H1 (cell line): ENCODE data around the gene SSBP3. TPM values are rescaled to one million over a fixed set of nuclear protein-coding genes. Genes with fewer than 3 reads are reported as not detected.

Experiments
- RAD21 ChIP-seq, 2 experiments: IDR thresholded peaks in 1 of 2; conservative IDR thresholded peaks in 1 of 2; 2 replicates each; pipeline ENCODE4 v1.6.1; 2011; ENCODE audit warnings: low read depth in 2 of 2, low read length in 2 of 2, improper control_type of control experiment in 1 of 2, inconsistent platforms in 1 of 2, mild to moderate bottlenecking in 1 of 2, moderate library complexity in 1 of 2
- TAF1 ChIP-seq: IDR thresholded peaks from 2 replicates; pipeline ENCODE4 v1.6.1; 2011; ENCODE audit warnings: mild to moderate bottlenecking, low read depth, low read length
- TBP ChIP-seq: IDR thresholded peaks from 2 replicates; pipeline ENCODE4 v1.6.1; 2011; ENCODE audit warnings: low read depth, low read length, improper control_type of control experiment
- TEAD4 ChIP-seq: IDR thresholded peaks from 2 replicates; pipeline ENCODE4 v1.6.1; 2012; ENCODE audit warnings: low read depth, low read length, inconsistent platforms, mixed read lengths
- polyA plus RNA-seq, 7 experiments: library from polyadenylated mRNA; depleted of rRNA in 3 of 7; stranded (reverse) in 5 of 7; unstranded in 2 of 7; fragments of >200 nt in 5 of 7; fragments of 200-250 nt in 2 of 7; gene quantifications; 1 replicate in 5 of 7; 2 replicates in 1 of 7; 4 replicates in 1 of 7; pipeline versions ENCODE4 v1.2.1 to v1.2.3, GENCODE V29; 2011 to 2013; ENCODE audit warnings: missing spikeins in 2 of 7, mixed read lengths in 2 of 7
- total RNA-seq: library from RNA; stranded (reverse); fragmentation: NEBNext Ultra II Directional; extraction: Animal tissue kit (Norgen Biotek cat#: 25700); gene quantifications from 2 replicates; pipeline ENCODE4 v1.2.1, GENCODE V29; 2021
- TF ChIP-seq, protein P1 (sequence below): fragments of 300-600 bp; sonication (generic); IDR thresholded peaks from 2 replicates; pipeline ENCODE4 v1.7.1; 2012; ENCODE audit warnings: low read length, moderate library complexity, mild to moderate bottlenecking, inconsistent platforms; ENCODE audit not compliant: insufficient replicate concordance
- TF ChIP-seq, protein P2 (sequence below), 3 experiments: IDR thresholded peaks; 1 replicate in 2 of 3; 2 replicates in 1 of 3; pipeline versions ENCODE4 v1.5.1 to v1.6.1; 2011; ENCODE audit warnings: low read length in 3 of 3, mild to moderate bottlenecking in 3 of 3, inconsistent platforms in 2 of 3, low read depth in 1 of 3, moderate library complexity in 1 of 3; ENCODE audit not compliant: insufficient read depth in 1 of 3; ENCODE audit errors: control extremely low read depth in 1 of 3

SSBP3 gene
- total and polyA plus RNA-seq, 2 of the 8 experiments (the other 6 are each of a cell fraction or from before 2014, with no cell fraction given): 99.7 to 133 TPM

GRCh38 chr1:54275349-54275748 lies 130.8 kb downstream of the SSBP3 start (continued):
- TF ChIP-seq, protein P1, sequence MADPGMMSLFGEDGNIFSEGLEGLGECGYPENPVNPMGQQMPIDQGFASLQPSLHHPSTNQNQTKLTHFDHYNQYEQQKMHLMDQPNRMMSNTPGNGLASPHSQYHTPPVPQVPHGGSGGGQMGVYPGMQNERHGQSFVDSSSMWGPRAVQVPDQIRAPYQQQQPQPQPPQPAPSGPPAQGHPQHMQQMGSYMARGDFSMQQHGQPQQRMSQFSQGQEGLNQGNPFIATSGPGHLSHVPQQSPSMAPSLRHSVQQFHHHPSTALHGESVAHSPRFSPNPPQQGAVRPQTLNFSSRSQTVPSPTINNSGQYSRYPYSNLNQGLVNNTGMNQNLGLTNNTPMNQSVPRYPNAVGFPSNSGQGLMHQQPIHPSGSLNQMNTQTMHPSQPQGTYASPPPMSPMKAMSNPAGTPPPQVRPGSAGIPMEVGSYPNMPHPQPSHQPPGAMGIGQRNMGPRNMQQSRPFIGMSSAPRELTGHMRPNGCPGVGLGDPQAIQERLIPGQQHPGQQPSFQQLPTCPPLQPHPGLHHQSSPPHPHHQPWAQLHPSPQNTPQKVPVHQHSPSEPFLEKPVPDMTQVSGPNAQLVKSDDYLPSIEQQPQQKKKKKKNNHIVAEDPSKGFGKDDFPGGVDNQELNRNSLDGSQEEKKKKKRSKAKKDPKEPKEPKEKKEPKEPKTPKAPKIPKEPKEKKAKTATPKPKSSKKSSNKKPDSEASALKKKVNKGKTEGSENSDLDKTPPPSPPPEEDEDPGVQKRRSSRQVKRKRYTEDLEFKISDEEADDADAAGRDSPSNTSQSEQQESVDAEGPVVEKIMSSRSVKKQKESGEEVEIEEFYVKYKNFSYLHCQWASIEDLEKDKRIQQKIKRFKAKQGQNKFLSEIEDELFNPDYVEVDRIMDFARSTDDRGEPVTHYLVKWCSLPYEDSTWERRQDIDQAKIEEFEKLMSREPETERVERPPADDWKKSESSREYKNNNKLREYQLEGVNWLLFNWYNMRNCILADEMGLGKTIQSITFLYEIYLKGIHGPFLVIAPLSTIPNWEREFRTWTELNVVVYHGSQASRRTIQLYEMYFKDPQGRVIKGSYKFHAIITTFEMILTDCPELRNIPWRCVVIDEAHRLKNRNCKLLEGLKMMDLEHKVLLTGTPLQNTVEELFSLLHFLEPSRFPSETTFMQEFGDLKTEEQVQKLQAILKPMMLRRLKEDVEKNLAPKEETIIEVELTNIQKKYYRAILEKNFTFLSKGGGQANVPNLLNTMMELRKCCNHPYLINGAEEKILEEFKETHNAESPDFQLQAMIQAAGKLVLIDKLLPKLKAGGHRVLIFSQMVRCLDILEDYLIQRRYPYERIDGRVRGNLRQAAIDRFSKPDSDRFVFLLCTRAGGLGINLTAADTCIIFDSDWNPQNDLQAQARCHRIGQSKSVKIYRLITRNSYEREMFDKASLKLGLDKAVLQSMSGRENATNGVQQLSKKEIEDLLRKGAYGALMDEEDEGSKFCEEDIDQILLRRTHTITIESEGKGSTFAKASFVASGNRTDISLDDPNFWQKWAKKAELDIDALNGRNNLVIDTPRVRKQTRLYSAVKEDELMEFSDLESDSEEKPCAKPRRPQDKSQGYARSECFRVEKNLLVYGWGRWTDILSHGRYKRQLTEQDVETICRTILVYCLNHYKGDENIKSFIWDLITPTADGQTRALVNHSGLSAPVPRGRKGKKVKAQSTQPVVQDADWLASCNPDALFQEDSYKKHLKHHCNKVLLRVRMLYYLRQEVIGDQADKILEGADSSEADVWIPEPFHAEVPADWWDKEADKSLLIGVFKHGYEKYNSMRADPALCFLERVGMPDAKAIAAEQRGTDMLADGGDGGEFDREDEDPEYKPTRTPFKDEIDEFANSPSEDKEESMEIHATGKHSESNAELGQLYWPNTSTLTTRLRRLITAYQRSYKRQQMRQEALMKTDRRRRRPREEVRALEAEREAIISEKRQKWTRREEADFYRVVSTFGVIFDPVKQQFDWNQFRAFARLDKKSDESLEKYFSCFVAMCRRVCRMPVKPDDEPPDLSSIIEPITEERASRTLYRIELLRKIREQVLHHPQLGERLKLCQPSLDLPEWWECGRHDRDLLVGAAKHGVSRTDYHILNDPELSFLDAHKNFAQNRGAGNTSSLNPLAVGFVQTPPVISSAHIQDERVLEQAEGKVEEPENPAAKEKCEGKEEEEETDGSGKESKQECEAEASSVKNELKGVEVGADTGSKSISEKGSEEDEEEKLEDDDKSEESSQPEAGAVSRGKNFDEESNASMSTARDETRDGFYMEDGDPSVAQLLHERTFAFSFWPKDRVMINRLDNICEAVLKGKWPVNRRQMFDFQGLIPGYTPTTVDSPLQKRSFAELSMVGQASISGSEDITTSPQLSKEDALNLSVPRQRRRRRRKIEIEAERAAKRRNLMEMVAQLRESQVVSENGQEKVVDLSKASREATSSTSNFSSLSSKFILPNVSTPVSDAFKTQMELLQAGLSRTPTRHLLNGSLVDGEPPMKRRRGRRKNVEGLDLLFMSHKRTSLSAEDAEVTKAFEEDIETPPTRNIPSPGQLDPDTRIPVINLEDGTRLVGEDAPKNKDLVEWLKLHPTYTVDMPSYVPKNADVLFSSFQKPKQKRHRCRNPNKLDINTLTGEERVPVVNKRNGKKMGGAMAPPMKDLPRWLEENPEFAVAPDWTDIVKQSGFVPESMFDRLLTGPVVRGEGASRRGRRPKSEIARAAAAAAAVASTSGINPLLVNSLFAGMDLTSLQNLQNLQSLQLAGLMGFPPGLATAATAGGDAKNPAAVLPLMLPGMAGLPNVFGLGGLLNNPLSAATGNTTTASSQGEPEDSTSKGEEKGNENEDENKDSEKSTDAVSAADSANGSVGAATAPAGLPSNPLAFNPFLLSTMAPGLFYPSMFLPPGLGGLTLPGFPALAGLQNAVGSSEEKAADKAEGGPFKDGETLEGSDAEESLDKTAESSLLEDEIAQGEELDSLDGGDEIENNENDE: no peak
- TF ChIP-seq TAF1 (no peak), RAD21 (IDR thresholded peaks at IDR 0.05 in 1 of 2, conservative IDR thresholded peaks at IDR 0.05 in 1 of 2; ENCODE audit: low read depth in 2 of 2, low read length in 2 of 2) (peak in 1 of 2 experiments; percentile 14; a peak in 1 of 4 replicates), TBP (no peak), TEAD4 (no peak)
- TF ChIP-seq, protein P2, sequence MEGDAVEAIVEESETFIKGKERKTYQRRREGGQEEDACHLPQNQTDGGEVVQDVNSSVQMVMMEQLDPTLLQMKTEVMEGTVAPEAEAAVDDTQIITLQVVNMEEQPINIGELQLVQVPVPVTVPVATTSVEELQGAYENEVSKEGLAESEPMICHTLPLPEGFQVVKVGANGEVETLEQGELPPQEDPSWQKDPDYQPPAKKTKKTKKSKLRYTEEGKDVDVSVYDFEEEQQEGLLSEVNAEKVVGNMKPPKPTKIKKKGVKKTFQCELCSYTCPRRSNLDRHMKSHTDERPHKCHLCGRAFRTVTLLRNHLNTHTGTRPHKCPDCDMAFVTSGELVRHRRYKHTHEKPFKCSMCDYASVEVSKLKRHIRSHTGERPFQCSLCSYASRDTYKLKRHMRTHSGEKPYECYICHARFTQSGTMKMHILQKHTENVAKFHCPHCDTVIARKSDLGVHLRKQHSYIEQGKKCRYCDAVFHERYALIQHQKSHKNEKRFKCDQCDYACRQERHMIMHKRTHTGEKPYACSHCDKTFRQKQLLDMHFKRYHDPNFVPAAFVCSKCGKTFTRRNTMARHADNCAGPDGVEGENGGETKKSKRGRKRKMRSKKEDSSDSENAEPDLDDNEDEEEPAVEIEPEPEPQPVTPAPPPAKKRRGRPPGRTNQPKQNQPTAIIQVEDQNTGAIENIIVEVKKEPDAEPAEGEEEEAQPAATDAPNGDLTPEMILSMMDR (IDR thresholded peaks at IDR 0.05; ENCODE audit: control extremely low read depth in 1 of 3, insufficient read depth in 1 of 3, low read depth in 1 of 3, low read length in 3 of 3): peak in 1 of 3 experiments; percentile 22; a peak in 1 of 4 replicates
